H9 (cell line): Measurements from ENCODE around the gene LMF1. TPM values are rescaled to one million over a fixed set of nuclear protein-coding genes. Genes with fewer than 3 reads are reported as not detected.

ENCODE experiments used
- DNase-seq: peaks from one replicate; pipeline ENCODE4 v3.0.0-alpha.2; 2017
- H2AFZ ChIP-seq: one replicate; pipeline ENCODE4 v1.6.1; 2013; ENCODE audit warnings: mild to moderate bottlenecking, low read length, control low read depth, moderate library complexity
- H2AK5ac ChIP-seq: 2 replicates; pipeline ENCODE4 v1.6.1; 2013; ENCODE audit warnings: low read length, control low read depth, mixed read lengths; ENCODE audit not compliant: insufficient read length
- H2BK120ac ChIP-seq: one replicate; pipeline ENCODE4 v1.6.1; 2013; ENCODE audit warnings: low read depth, mild to moderate bottlenecking, low read length, control low read depth, inconsistent platforms; ENCODE audit not compliant: poor library complexity, severe bottlenecking
- H2BK12ac ChIP-seq: 2 replicates; pipeline ENCODE4 v1.6.1; 2013; ENCODE audit warnings: low read length, control low read depth, mixed read lengths, low read depth; ENCODE audit not compliant: insufficient read length
- H2BK15ac ChIP-seq: 2 replicates; pipeline ENCODE4 v1.6.1; 2013; ENCODE audit warnings: low read depth, low read length, control low read depth
- H2BK20ac ChIP-seq: one replicate; pipeline ENCODE4 v1.6.1; 2013; ENCODE audit warnings: low read depth, mild to moderate bottlenecking, low read length, control low read depth, inconsistent platforms; ENCODE audit not compliant: poor library complexity, severe bottlenecking
- H2BK5ac ChIP-seq: 2 replicates; pipeline ENCODE4 v1.6.1; 2013; ENCODE audit warnings: low read length, control low read depth, mixed read lengths; ENCODE audit not compliant: insufficient read length
- H3K14ac ChIP-seq: 2 replicates; pipeline ENCODE4 v1.6.1; 2013; ENCODE audit warnings: low read length, control low read depth; ENCODE audit not compliant: insufficient read depth
- H3K18ac ChIP-seq: 2 replicates; pipeline ENCODE4 v1.6.1; 2013; ENCODE audit warnings: low read depth, mild to moderate bottlenecking, mixed read lengths, low read length, control low read depth; ENCODE audit not compliant: insufficient read length
- H3K23ac ChIP-seq: 2 replicates; pipeline ENCODE4 v1.6.1; 2013; ENCODE audit warnings: low read length, control low read depth, mixed read lengths, low read depth; ENCODE audit not compliant: insufficient read length
- H3K23me2 ChIP-seq: 2 replicates; pipeline ENCODE4 v1.6.1; 2013; ENCODE audit warnings: low read depth, mild to moderate bottlenecking, mixed read lengths, low read length, control low read depth; ENCODE audit not compliant: insufficient read length, poor library complexity, severe bottlenecking
- H3K27ac ChIP-seq: 2 replicates; pipeline ENCODE4 v1.5.1; 2013; ENCODE audit warnings: low read length, control low read depth, mixed read lengths, low read depth; ENCODE audit not compliant: insufficient read length
- H3K27me3 ChIP-seq: 2 replicates; pipeline ENCODE4 v1.6.1; 2013; ENCODE audit warnings: low read length, control low read depth, inconsistent platforms; ENCODE audit not compliant: insufficient read depth
- H3K4ac ChIP-seq: 2 replicates; pipeline ENCODE4 v1.6.1; 2013; ENCODE audit warnings: low read depth, mild to moderate bottlenecking, control low read depth, inconsistent platforms, low read length, moderate library complexity
- H3K4me1 ChIP-seq: 2 replicates; pipeline ENCODE4 v1.6.1; 2013; ENCODE audit warnings: low read length, control low read depth, inconsistent platforms; ENCODE audit not compliant: insufficient read depth
- H3K4me2 ChIP-seq: 2 replicates; pipeline ENCODE4 v1.6.1; 2013; ENCODE audit warnings: low read length, control low read depth, mixed read lengths; ENCODE audit not compliant: insufficient read length, insufficient read depth
- H3K56ac ChIP-seq: 2 replicates; pipeline ENCODE4 v1.6.1; 2013; ENCODE audit warnings: low read depth, mild to moderate bottlenecking, mixed read lengths, low read length, control low read depth; ENCODE audit not compliant: insufficient read length
- H3K79me1 ChIP-seq: 2 replicates; pipeline ENCODE4 v1.6.1; 2013; ENCODE audit warnings: low read depth, mild to moderate bottlenecking, moderate library complexity, low read length, control low read depth, inconsistent platforms; ENCODE audit not compliant: insufficient read depth, poor library complexity, severe bottlenecking
- H3K79me2 ChIP-seq: 2 replicates; pipeline ENCODE4 v1.6.1; 2013; ENCODE audit warnings: low read length, control low read depth, inconsistent platforms; ENCODE audit not compliant: insufficient read depth
- H3K9ac ChIP-seq: 2 replicates; pipeline ENCODE4 v1.6.1; 2013; ENCODE audit warnings: low read length, control low read depth, mixed read lengths; ENCODE audit not compliant: insufficient read length; ENCODE audit errors: extremely low read depth
- H3K9me3 ChIP-seq: one replicate; pipeline ENCODE4 v1.6.1; 2013; ENCODE audit warnings: low read depth, low read length, inconsistent platforms; ENCODE audit not compliant: control insufficient read depth
- H3T11ph ChIP-seq: one replicate; pipeline ENCODE4 v1.6.1; 2013; ENCODE audit warnings: mild to moderate bottlenecking, low read length, control low read depth, inconsistent platforms
- H4K20me1 ChIP-seq: one replicate; pipeline ENCODE4 v1.6.1; 2013; ENCODE audit not compliant: control insufficient read depth, insufficient read length, insufficient read depth
- H4K5ac ChIP-seq: 2 replicates; pipeline ENCODE4 v1.6.1; 2013; ENCODE audit warnings: low read depth, mild to moderate bottlenecking, mixed read lengths, low read length, control low read depth; ENCODE audit not compliant: insufficient read length
- H4K8ac ChIP-seq: replicated peaks from 2 replicates; pipeline ENCODE4 v1.6.1; 2013; ENCODE audit warnings: low read length, control low read depth, mixed read lengths, low read depth; ENCODE audit not compliant: insufficient read length
- H4K91ac ChIP-seq: 2 replicates; pipeline ENCODE4 v1.6.1; 2013; ENCODE audit warnings: low read depth, mild to moderate bottlenecking, moderate library complexity, mixed read lengths, low read length, control low read depth; ENCODE audit not compliant: insufficient read length
- H3K27ac Mint-ChIP-seq, 3 experiments: 2 replicates in 2 of 3; 3 replicates in 1 of 3; pipeline ENCODE4 v1.8.0; 2020 to 2021; ENCODE audit warnings: mixed read lengths in 3 of 3, mild to moderate bottlenecking in 1 of 3, moderate library complexity in 1 of 3
- H3K27me3 Mint-ChIP-seq: 2 replicates; pipeline ENCODE4 v1.8.0; 2021; ENCODE audit warnings: low read depth, mild to moderate bottlenecking, moderate library complexity, mixed read lengths
- H3K36me3 Mint-ChIP-seq, 3 experiments: 2 replicates in 2 of 3; 3 replicates in 1 of 3; pipeline ENCODE4 v1.8.0; 2020 to 2021; ENCODE audit warnings: low read depth in 3 of 3, mixed read lengths in 3 of 3; ENCODE audit not compliant: insufficient read depth in 1 of 3
- H3K4me1 Mint-ChIP-seq, 2 experiments: 2 replicates each; pipeline ENCODE4 v1.8.0; 2020; ENCODE audit warnings: mixed read lengths in 2 of 2
- H3K4me3 Mint-ChIP-seq, 2 experiments: 2 replicates in 1 of 2; 3 replicates in 1 of 2; pipeline ENCODE4 v1.8.0; 2020 to 2021; ENCODE audit warnings: mild to moderate bottlenecking in 2 of 2, mixed read lengths in 2 of 2, moderate library complexity in 1 of 2
- H3K9me3 Mint-ChIP-seq, 2 experiments: 2 replicates in 1 of 2; 3 replicates in 1 of 2; pipeline ENCODE4 v1.8.0; 2020; ENCODE audit warnings: mild to moderate bottlenecking in 2 of 2, mixed read lengths in 2 of 2, moderate library complexity in 1 of 2
- CTCF ChIP-seq: fragments of 200-600 bp; sonication (generic); conservative IDR thresholded peaks from 3 replicates; pipeline ENCODE4 v1.8.0; 2021; ENCODE audit warnings: antibody characterized with exemption, mild to moderate bottlenecking
- WGBS: extraction: QIAGEN DNeasy Blood & Tissue Kit; methylation state at CpG from one replicate; pipeline ENCODE4 v1.1.7; 2013; ENCODE audit warnings: missing lambda C conversion rate, low lambda C conversion rate, mixed read lengths; ENCODE audit not compliant: insufficient read length; ENCODE audit errors: extremely low coverage; 5-methylcytosine and 5-hydroxymethylcytosine counted together
- total RNA-seq: library from RNA; stranded (reverse); gene quantifications from 2 replicates; pipeline ENCODE4 v1.2.1, GENCODE V29; 2021

LMF1 gene
- total RNA-seq, 1 experiment from 2014 or later, result 7.1 TPM

GRCh38 chr16:901715-902601 lies 68.8 kb downstream of the LMF1 start:
- no peak overlapping the region for H2AK5ac ChIP-seq
- no peak overlapping the region for H3K27ac ChIP-seq
- H3K27me3 ChIP-seq, result no peaks in the 10 kb centered on the region
- no peaks in the 10 kb centered on the region for H4K20me1 ChIP-seq
- H3K14ac ChIP-seq, result no peak overlapping the region
- H3K23ac ChIP-seq, result no peak overlapping the region
- H3K23me2 ChIP-seq, result no peaks in the 10 kb centered on the region
- no peak overlapping the region for H4K91ac ChIP-seq
- H3K9me3 Mint-ChIP-seq, result peaks cover 16 to 21% of the 10 kb centered on the region in 2 experiments
- H3K4me1 Mint-ChIP-seq, result peaks cover 5 to 6% of the 10 kb centered on the region in 2 experiments; a peak in 2 of 4 replicates
- H3K18ac ChIP-seq, result no peak overlapping the region
- no peak for TF ChIP-seq CTCF
- no peaks in the 10 kb centered on the region for H3K9me3 ChIP-seq
- no peak overlapping the region for H3T11ph ChIP-seq
- H3K79me2 ChIP-seq, result no peaks in the 10 kb centered on the region
- WGBS, result no CpG with 5 or more reads among the region's 32 CpGs
- H3K79me1 ChIP-seq, result no peaks in the 10 kb centered on the region
- H2BK120ac ChIP-seq, result no peak overlapping the region
- peaks cover 6 to 14% (median 13%) of the 10 kb centered on the region in 3 experiments; a peak in 5 of 7 replicates for H3K36me3 Mint-ChIP-seq
- no peak for DNase-seq
- H4K8ac ChIP-seq, result no peak overlapping the region
- no peak overlapping the region for H3K4ac ChIP-seq
- no peak overlapping the region for H2BK5ac ChIP-seq
- H2BK12ac ChIP-seq, result no peak overlapping the region
- H4K5ac ChIP-seq, result no peak overlapping the region
- H3K27ac Mint-ChIP-seq, result peak overlapping the region in 1 of 3 experiments; percentile 36; a peak in 1 of 7 replicates
- H3K56ac ChIP-seq, result no peak overlapping the region
- H3K27me3 Mint-ChIP-seq, result no peaks in the 10 kb centered on the region; the same call in 1 of the 2 replicates
- H2AFZ ChIP-seq, result no peak overlapping the region
- no peak overlapping the region for H3K4me3 Mint-ChIP-seq
- H3K4me1 ChIP-seq, result no peaks in the 10 kb centered on the region
- no peak overlapping the region for H3K4me2 ChIP-seq
- no peak overlapping the region for H3K9ac ChIP-seq
- H2BK20ac ChIP-seq, result no peak overlapping the region
- no peak overlapping the region for H2BK15ac ChIP-seq
